HepG2 (cell line): Measurements from ENCODE around the gene EIF5A. TPM values are rescaled to one million over a fixed set of nuclear protein-coding genes. Genes with fewer than 3 reads are reported as not detected.

Experiments used
- CCDC6 ChIP-seq: sonication (generic); formaldehyde crosslinking; IDR thresholded peaks from 2 replicates; pipeline ENCODE4 v1.8.1; 2022; ENCODE audit warnings: mild to moderate bottlenecking, missing genetic modification reagents, moderate library complexity
- DBP ChIP-seq: sonication (generic); formaldehyde crosslinking; IDR thresholded peaks from 2 replicates; pipeline ENCODE4 v1.4.0; 2020; ENCODE audit warnings: missing genetic modification reagents; ENCODE audit errors: not compliant biosample characterization
- KDM4B ChIP-seq: sonication (generic); formaldehyde crosslinking; IDR thresholded peaks from 2 replicates; pipeline ENCODE4 v1.4.0; 2020; ENCODE audit warnings: missing genetic modification reagents
- MZF1 ChIP-seq: sonication (generic); formaldehyde crosslinking; IDR thresholded peaks from 2 replicates; pipeline ENCODE4 v1.8.1; 2023; ENCODE audit warnings: mild to moderate bottlenecking, missing genetic modification reagents, borderline replicate concordance
- NFYC ChIP-seq: IDR thresholded peaks from 2 replicates; pipeline ENCODE4 v1.6.1; 2016; ENCODE audit warnings: missing genetic modification reagents, missing compliant biosample characterization
- NR2F1 ChIP-seq, 2 experiments: fragments of 450-650 bp in 1 of 2; formaldehyde crosslinking in 1 of 2; IDR thresholded peaks; 2 replicates each; pipeline versions ENCODE4 v1.5.0 to v1.6.1; 2016 to 2020; ENCODE audit warnings: mild to moderate bottlenecking in 1 of 2, missing compliant biosample characterization in 1 of 2, missing genetic modification reagents in 1 of 2, moderate library complexity in 1 of 2
- PBX3 ChIP-seq: sonication (generic); formaldehyde crosslinking; IDR thresholded peaks from 2 replicates; pipeline ENCODE4 v1.8.1; 2023; ENCODE audit warnings: missing genetic modification reagents, inconsistent platforms, borderline replicate concordance
- PHF8 ChIP-seq: sonication (generic); formaldehyde crosslinking; IDR thresholded peaks from 2 replicates; pipeline ENCODE4 v1.5.0; 2020; ENCODE audit warnings: missing genetic modification reagents
- SMAD3 ChIP-seq: sonication (generic); formaldehyde crosslinking; IDR thresholded peaks from 2 replicates; pipeline ENCODE4 v1.4.0; 2020; ENCODE audit warnings: missing genetic modification reagents
- SUZ12 ChIP-seq: fragments of 150-350 bp; IDR thresholded peaks from 2 replicates; pipeline ENCODE4 v1.6.1; 2014; ENCODE audit warnings: low read depth, low read length
- TRAFD1 ChIP-seq: sonication (generic); formaldehyde crosslinking; IDR thresholded peaks from 2 replicates; pipeline ENCODE4 v1.5.1; 2020; ENCODE audit warnings: missing genetic modification reagents, mild to moderate bottlenecking, borderline replicate concordance
- ZNF335 ChIP-seq: sonication (generic); formaldehyde crosslinking; IDR thresholded peaks from 2 replicates; pipeline ENCODE4 v1.4.0; 2020; ENCODE audit warnings: missing genetic modification reagents
- ZNF574 ChIP-seq: sonication (generic); formaldehyde crosslinking; IDR thresholded peaks from 2 replicates; pipeline ENCODE4 v1.4.0; 2020; ENCODE audit warnings: missing genetic modification reagents
- ZNF766 ChIP-seq: sonication (generic); formaldehyde crosslinking; IDR thresholded peaks from 2 replicates; pipeline ENCODE4 v1.5.0; 2020; ENCODE audit warnings: missing genetic modification reagents, borderline replicate concordance
- ZNF800 ChIP-seq: sonication (generic); formaldehyde crosslinking; IDR thresholded peaks from 2 replicates; pipeline ENCODE4 v1.4.0; 2020; ENCODE audit warnings: missing genetic modification reagents
- polyA plus RNA-seq, 8 experiments: library from polyadenylated mRNA; depleted of rRNA in 3 of 8; stranded (reverse) in 7 of 8; unstranded in 1 of 8; fragments of >200 nt; fragmentation: Illumina TruSeq in 4 of 8; extraction: Trizol in 4 of 8; gene quantifications; 2 replicates each; pipeline versions ENCODE4 v1.2.1 to v1.2.3, GENCODE V29; 2011 to 2016; ENCODE audit warnings: low read depth in 4 of 8, missing spikeins in 1 of 8, mixed read lengths in 1 of 8; ENCODE audit not compliant: insufficient read depth in 1 of 8
- total RNA-seq, 5 experiments: library from RNA; depleted of rRNA; stranded (reverse); fragments of >200 nt; fragmentation: Illumina TruSeq; extraction: Trizol; gene quantifications; 2 replicates each; pipeline ENCODE4 v1.2.3, GENCODE V29; 2016; ENCODE audit warnings: low read depth in 1 of 5

EIF5A gene
- total and polyA plus RNA-seq, 2 of the 13 experiments (the other 11 are each of a cell fraction or from before 2014, with no cell fraction given), result 319 to 337 TPM

GRCh38 chr17:7307686-7308624, 527 bp downstream of the EIF5A start (continued):
- TF ChIP-seq MZF1 (CRISPR knock-in tag) (no peak), SMAD3 (no peak), SUZ12 (no peak), ZNF574 (CRISPR knock-in tag) (peak; percentile 28; the same call in 1 of the 2 replicates), NFYC (no peak), CCDC6 (no peak), DBP (CRISPR knock-in tag) (no peak), ZNF800 (no peak), NR2F1 (CRISPR knock-in tag; IDR thresholded peaks at IDR 0.05) (no peak), TRAFD1 (CRISPR knock-in tag) (no peak), PBX3 (CRISPR knock-in tag) (no peak), ZNF335 (CRISPR knock-in tag) (no peak), PHF8 (CRISPR knock-in tag) (0 out of 2 replicates have a peak, but pooled peaks have one; percentile 56), ZNF766 (CRISPR knock-in tag) (no peak), KDM4B (CRISPR knock-in tag) (no peak)
